WTC11 (cell line): ENCODE results near the gene TBL1X. TPM values are rescaled to one million over a fixed set of nuclear protein-coding genes. Genes with fewer than 3 reads are reported as not detected.

Experiments used
- ATAC-seq: fragments of 200-7000 bp; cut with Tn5 transposase; 2 replicates; pipeline ENCODE4 v1.10.0; 2021; ENCODE audit warnings: mild to moderate bottlenecking, moderate library complexity
- CTCF ChIA-PET: fragments of 300-600 bp; sonication (Branson Sonifier 250); formaldehyde crosslinking; loops from one replicate; lab custom pipeline; 2021; ENCODE audit warnings: antibody characterized with exemption; lab: Charles Lee
- POLR2A ChIA-PET: fragments of 350-600 bp; sonication (Branson Sonifier 250); formaldehyde crosslinking; loops from one replicate; lab custom pipeline; 2021; ENCODE audit warnings: antibody characterized with exemption; lab: Charles Lee
- DNase-seq: peaks from one replicate; pipeline ENCODE4 v3.0.0; 2021; ENCODE audit warnings: low spot score
- H3K27ac Mint-ChIP-seq: 2 replicates; pipeline ENCODE4 v1.8.0; 2021; ENCODE audit warnings: mixed read lengths
- H3K27me3 Mint-ChIP-seq: 2 replicates; pipeline ENCODE4 v1.8.0; 2021; ENCODE audit warnings: low read depth, mild to moderate bottlenecking, moderate library complexity, mixed read lengths
- H3K36me3 Mint-ChIP-seq: 2 replicates; pipeline ENCODE4 v1.8.0; 2021; ENCODE audit warnings: mixed read lengths
- H3K4me1 Mint-ChIP-seq: 2 replicates; pipeline ENCODE4 v1.8.0; 2022; ENCODE audit warnings: mixed read lengths
- H3K4me3 Mint-ChIP-seq: 2 replicates; pipeline ENCODE4 v1.8.0; 2021; ENCODE audit warnings: mild to moderate bottlenecking, moderate library complexity, mixed read lengths
- H3K9me3 Mint-ChIP-seq: 2 replicates; pipeline ENCODE4 v1.8.0; 2021; ENCODE audit warnings: mixed read lengths
- CREB1 ChIP-seq: sonication (generic); formaldehyde crosslinking; IDR thresholded peaks from 2 replicates; pipeline ENCODE4 v1.8.0; 2023; ENCODE audit warnings: mild to moderate bottlenecking, missing genetic modification reagents
- E2F1 ChIP-seq: sonication (generic); formaldehyde crosslinking; IDR thresholded peaks from 2 replicates; pipeline ENCODE4 v1.8.0; 2022; ENCODE audit warnings: mild to moderate bottlenecking, missing genetic modification reagents
- E2F5 ChIP-seq: sonication (generic); formaldehyde crosslinking; IDR thresholded peaks from 2 replicates; pipeline ENCODE4 v1.8.1; 2022; ENCODE audit warnings: mild to moderate bottlenecking, moderate library complexity, missing genetic modification reagents
- ESRRA ChIP-seq: sonication (generic); formaldehyde crosslinking; IDR thresholded peaks from 2 replicates; pipeline ENCODE4 v1.8.1; 2022; ENCODE audit warnings: mild to moderate bottlenecking, missing genetic modification reagents, borderline replicate concordance
- FOXJ3 ChIP-seq: sonication (generic); formaldehyde crosslinking; IDR thresholded peaks from 2 replicates; pipeline ENCODE4 v1.9.0; 2021; ENCODE audit warnings: missing genetic modification reagents, mild to moderate bottlenecking, borderline replicate concordance
- FOXK1 ChIP-seq: sonication (generic); formaldehyde crosslinking; IDR thresholded peaks from 2 replicates; pipeline ENCODE4 v1.8.0; 2022; ENCODE audit warnings: mild to moderate bottlenecking, moderate library complexity, missing genetic modification reagents
- GTF2I ChIP-seq: fragments of 250-450 bp; sonication (Bioruptor Pico); conservative IDR thresholded peaks from 2 replicates; pipeline ENCODE4 v1.4.0; 2021; ENCODE audit warnings: mild to moderate bottlenecking
- JAZF1 ChIP-seq: fragments of 250-450 bp; sonication (Bioruptor Pico); IDR thresholded peaks from 2 replicates; pipeline ENCODE4 v1.9.0; 2021; ENCODE audit warnings: moderate library complexity, mild to moderate bottlenecking, inconsistent platforms
- MXD4 ChIP-seq: fragments of 250-450 bp; sonication (Bioruptor Pico); IDR thresholded peaks from 2 replicates; pipeline ENCODE4 v1.8.0; 2021; ENCODE audit warnings: mild to moderate bottlenecking, moderate library complexity, borderline replicate concordance
- NR1H2 ChIP-seq: sonication (generic); formaldehyde crosslinking; IDR thresholded peaks from 2 replicates; pipeline ENCODE4 v1.9.0; 2021; ENCODE audit warnings: mild to moderate bottlenecking, moderate library complexity, missing genetic modification reagents
- SP1 ChIP-seq: sonication (generic); formaldehyde crosslinking; conservative IDR thresholded peaks from 2 replicates; pipeline ENCODE4 v1.8.1; 2022; ENCODE audit warnings: missing genetic modification reagents
- USF2 ChIP-seq: sonication (generic); formaldehyde crosslinking; IDR thresholded peaks from 2 replicates; pipeline ENCODE4 v1.8.1; 2023; ENCODE audit warnings: mild to moderate bottlenecking, missing genetic modification reagents, moderate library complexity
- ZNF232 ChIP-seq: sonication (generic); formaldehyde crosslinking; IDR thresholded peaks from 2 replicates; pipeline ENCODE4 v1.8.0; 2022; ENCODE audit warnings: mild to moderate bottlenecking, missing genetic modification reagents
- ZNF423 ChIP-seq: fragments of 250-450 bp; sonication (Bioruptor Pico); IDR thresholded peaks from 2 replicates; pipeline ENCODE4 v2.1.2; 2022; ENCODE audit warnings: mild to moderate bottlenecking, moderate library complexity
- ZNF532 ChIP-seq: fragments of 250-450 bp; sonication (Bioruptor Pico); IDR thresholded peaks from 2 replicates; pipeline ENCODE4 v1.9.0; 2021; ENCODE audit warnings: mild to moderate bottlenecking, borderline replicate concordance
- total RNA-seq: library from RNA; stranded (reverse); gene quantifications from 3 replicates; pipeline ENCODE4 v1.2.3, GENCODE V29; 2021
- TF ChIP-seq, protein P1 (sequence below): fragments of 250-450 bp; sonication (Bioruptor Pico); IDR thresholded peaks from 2 replicates; pipeline ENCODE4 v2.1.2; 2022; ENCODE audit warnings: mild to moderate bottlenecking, moderate library complexity
- TF ChIP-seq, protein P2 (sequence below): fragments of 250-450 bp; sonication (Bioruptor Pico); IDR thresholded peaks from 2 replicates; pipeline ENCODE4 v1.9.0; 2021; ENCODE audit warnings: mild to moderate bottlenecking
- TF ChIP-seq, protein P3 (sequence below): sonication (generic); formaldehyde crosslinking; conservative IDR thresholded peaks from 2 replicates; pipeline ENCODE4 v1.8.1; 2022; ENCODE audit warnings: mild to moderate bottlenecking, missing genetic modification reagents
- TF ChIP-seq, protein P4 (sequence below): sonication (generic); formaldehyde crosslinking; IDR thresholded peaks from 2 replicates; pipeline ENCODE4 v1.8.1; 2022; ENCODE audit warnings: mild to moderate bottlenecking, missing genetic modification reagents, moderate library complexity, borderline replicate concordance

The TBL1X gene
- total RNA-seq, 1 experiment from 2014 or later: 27.7 TPM

- no peaks in the 10 kb centered on the region for H3K9me3 Mint-ChIP-seq
- H3K36me3 Mint-ChIP-seq: peaks cover 19% of the 10 kb centered on the region
- H3K4me3 Mint-ChIP-seq: no peak overlapping the region
- ATAC-seq (no peak), DNase-seq (no peak)
- H3K27me3 Mint-ChIP-seq: no peaks in the 10 kb centered on the region
- H3K4me1 Mint-ChIP-seq: no peaks in the 10 kb centered on the region
- CTCF ChIA-PET: no interaction called here
- H3K27ac Mint-ChIP-seq: peak overlapping the region; percentile 72; the same call in 1 of the 2 replicates
- POLR2A ChIA-PET: no interaction called here
- no peak for TF ChIP-seq FOXJ3 (CRISPR knock-in tag)
- TF ChIP-seq E2F5 (CRISPR knock-in tag): no peak
- TF ChIP-seq ZNF532 (CRISPR knock-in tag): no peak
- TF ChIP-seq USF2 (CRISPR knock-in tag): no peak
- TF ChIP-seq ZNF423 (CRISPR knock-in tag): no peak
- no peak for TF ChIP-seq CREB1 (CRISPR knock-in tag)
- no peak for TF ChIP-seq SP1
- no peak for TF ChIP-seq E2F1
- TF ChIP-seq ESRRA: no peak
- TF ChIP-seq, protein P1, sequence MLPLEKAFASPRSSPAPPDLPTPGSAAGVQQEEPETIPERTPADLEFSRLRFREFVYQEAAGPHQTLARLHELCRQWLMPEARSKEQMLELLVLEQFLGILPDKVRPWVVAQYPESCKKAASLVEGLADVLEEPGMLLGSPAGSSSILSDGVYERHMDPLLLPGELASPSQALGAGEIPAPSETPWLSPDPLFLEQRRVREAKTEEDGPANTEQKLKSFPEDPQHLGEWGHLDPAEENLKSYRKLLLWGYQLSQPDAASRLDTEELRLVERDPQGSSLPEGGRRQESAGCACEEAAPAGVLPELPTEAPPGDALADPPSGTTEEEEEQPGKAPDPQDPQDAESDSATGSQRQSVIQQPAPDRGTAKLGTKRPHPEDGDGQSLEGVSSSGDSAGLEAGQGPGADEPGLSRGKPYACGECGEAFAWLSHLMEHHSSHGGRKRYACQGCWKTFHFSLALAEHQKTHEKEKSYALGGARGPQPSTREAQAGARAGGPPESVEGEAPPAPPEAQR: no peak
These were observed 224.0 kb downstream of the TBL1X start for GRCh38 chrX:9688833-9689232.

DNA sequence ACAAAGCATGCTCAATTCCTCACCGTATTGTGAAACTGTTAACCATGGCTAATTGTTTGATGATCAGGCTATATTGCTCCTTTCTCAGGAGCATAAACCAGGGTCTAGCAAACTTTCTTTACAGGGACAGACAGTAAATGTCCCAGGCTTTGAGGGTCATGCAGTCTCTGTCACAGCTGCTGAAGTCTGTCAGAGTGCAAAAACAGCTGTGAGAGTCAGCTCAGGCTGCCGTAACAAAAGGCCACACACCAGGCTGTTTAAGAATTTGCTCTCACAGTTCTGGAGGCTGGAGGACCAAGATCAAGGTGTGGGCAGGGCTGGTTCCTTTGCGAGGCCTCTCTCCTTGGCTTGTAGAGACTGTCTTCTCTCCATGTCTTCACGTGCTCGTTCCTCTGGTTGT, 225.2 kb downstream of the TBL1X start:
- ATAC-seq (no peak), DNase-seq (no peak)
- H3K4me1 Mint-ChIP-seq: no peaks in the 10 kb centered on the region
- H3K27me3 Mint-ChIP-seq: no peaks in the 10 kb centered on the region
- TF ChIP-seq MXD4 (no peak), GTF2I (CRISPR knock-in tag) (no peak), USF2 (CRISPR knock-in tag) (no peak), ZNF232 (no peak), JAZF1 (no peak), NR1H2 (CRISPR knock-in tag) (no peak), E2F5 (CRISPR knock-in tag) (no peak), FOXJ3 (CRISPR knock-in tag) (no peak), FOXK1 (CRISPR knock-in tag) (no peak)
- TF ChIP-seq, protein P2, sequence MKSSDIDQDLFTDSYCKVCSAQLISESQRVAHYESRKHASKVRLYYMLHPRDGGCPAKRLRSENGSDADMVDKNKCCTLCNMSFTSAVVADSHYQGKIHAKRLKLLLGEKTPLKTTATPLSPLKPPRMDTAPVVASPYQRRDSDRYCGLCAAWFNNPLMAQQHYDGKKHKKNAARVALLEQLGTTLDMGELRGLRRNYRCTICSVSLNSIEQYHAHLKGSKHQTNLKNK (CRISPR knock-in tag): no peak
- TF ChIP-seq, protein P3, sequence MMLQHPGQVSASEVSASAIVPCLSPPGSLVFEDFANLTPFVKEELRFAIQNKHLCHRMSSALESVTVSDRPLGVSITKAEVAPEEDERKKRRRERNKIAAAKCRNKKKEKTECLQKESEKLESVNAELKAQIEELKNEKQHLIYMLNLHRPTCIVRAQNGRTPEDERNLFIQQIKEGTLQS (CRISPR knock-in tag): no peak
- TF ChIP-seq, protein P4, sequence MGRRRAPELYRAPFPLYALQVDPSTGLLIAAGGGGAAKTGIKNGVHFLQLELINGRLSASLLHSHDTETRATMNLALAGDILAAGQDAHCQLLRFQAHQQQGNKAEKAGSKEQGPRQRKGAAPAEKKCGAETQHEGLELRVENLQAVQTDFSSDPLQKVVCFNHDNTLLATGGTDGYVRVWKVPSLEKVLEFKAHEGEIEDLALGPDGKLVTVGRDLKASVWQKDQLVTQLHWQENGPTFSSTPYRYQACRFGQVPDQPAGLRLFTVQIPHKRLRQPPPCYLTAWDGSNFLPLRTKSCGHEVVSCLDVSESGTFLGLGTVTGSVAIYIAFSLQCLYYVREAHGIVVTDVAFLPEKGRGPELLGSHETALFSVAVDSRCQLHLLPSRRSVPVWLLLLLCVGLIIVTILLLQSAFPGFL: no peak
- peaks cover 20% of the 10 kb centered on the region for H3K36me3 Mint-ChIP-seq
- H3K4me3 Mint-ChIP-seq: no peak overlapping the region
- H3K9me3 Mint-ChIP-seq: no peaks in the 10 kb centered on the region
- ChIA-PET CTCF (no interaction called here), POLR2A (no interaction called here)
- H3K27ac Mint-ChIP-seq: no peak overlapping the region
